22Rv1 (cell line): Measurements from ENCODE around the gene GCKR.

ENCODE experiments used
- ZFX ChIP-seq: fragments of 450-650 bp; IDR thresholded peaks from 2 replicates; pipeline ENCODE4 v1.6.1; 2017; ENCODE audit warnings: antibody characterized with exemption, borderline replicate concordance
- TF ChIP-seq, protein P1 (sequence below): fragments of 450-650 bp; IDR thresholded peaks from 2 replicates; pipeline ENCODE4 v1.5.1; 2017; ENCODE audit warnings: mild to moderate bottlenecking

DNA sequence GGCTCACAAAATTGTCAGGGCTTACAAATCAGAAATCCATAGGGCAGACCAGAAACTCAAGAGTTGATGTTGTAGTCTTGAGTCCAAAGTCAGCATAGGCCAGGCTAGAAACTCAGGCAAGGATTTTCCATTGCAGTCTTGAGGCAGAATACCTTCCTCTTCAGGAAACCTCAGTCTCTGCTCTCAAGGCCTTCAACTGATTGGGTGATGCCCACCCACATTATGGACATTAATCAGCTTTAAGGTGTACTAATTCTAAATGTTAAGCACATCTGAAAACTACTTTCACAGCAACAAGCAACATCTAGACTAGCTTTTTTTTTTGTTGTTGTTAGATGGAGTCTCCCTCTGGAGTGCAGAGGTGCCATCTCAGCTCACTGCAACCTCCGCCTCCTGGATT lies 54.9 kb downstream of the GCKR start:
- TF ChIP-seq, protein P1, sequence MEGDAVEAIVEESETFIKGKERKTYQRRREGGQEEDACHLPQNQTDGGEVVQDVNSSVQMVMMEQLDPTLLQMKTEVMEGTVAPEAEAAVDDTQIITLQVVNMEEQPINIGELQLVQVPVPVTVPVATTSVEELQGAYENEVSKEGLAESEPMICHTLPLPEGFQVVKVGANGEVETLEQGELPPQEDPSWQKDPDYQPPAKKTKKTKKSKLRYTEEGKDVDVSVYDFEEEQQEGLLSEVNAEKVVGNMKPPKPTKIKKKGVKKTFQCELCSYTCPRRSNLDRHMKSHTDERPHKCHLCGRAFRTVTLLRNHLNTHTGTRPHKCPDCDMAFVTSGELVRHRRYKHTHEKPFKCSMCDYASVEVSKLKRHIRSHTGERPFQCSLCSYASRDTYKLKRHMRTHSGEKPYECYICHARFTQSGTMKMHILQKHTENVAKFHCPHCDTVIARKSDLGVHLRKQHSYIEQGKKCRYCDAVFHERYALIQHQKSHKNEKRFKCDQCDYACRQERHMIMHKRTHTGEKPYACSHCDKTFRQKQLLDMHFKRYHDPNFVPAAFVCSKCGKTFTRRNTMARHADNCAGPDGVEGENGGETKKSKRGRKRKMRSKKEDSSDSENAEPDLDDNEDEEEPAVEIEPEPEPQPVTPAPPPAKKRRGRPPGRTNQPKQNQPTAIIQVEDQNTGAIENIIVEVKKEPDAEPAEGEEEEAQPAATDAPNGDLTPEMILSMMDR: no peak
- TF ChIP-seq ZFX: no peak
